ENCODE data around the gene CELF1. TPM values are rescaled to one million over a fixed set of nuclear protein-coding genes. Genes with fewer than 3 reads are reported as not detected.
"Not testable (repeated sequence)": the region's sequence is repeated elsewhere in the genome, so short reads cannot be mapped to it uniquely, and the experiment has no call there.

The CELF1 gene
- total RNA-seq, 2 experiments from 2014 or later: 103 to 111 TPM

GRCh38 chr11:47550288-47551047 lies 2.5 kb downstream of the CELF1 start:
- H3K27me3 ChIP-seq (ENCODE audit: control insufficient read depth in 1 of 2, insufficient read depth in 2 of 2, low read length in 2 of 2): no peaks in the 10 kb centered on the region
- Mint-ChIP-seq H3K27ac (peak overlapping the region; percentile 98), H3K36me3 (ENCODE audit: low read depth) (peaks cover 38% of the 10 kb centered on the region), H3K4me3 (peak overlapping the region; percentile 62), H3K9me3 (no peaks in the 10 kb centered on the region), H3K4me1 (ENCODE audit: low read depth) (peaks cover 69% of the 10 kb centered on the region), H3K27me3 (no peaks in the 10 kb centered on the region)
- ChIA-PET POLR2A (no interaction called here), CTCF (interaction anchor here (4.3 kb wide), 1 partner anchor 10 kb away, joined by 31 read pairs; no protein-coding TSS in a partner anchor)
- H3K27ac ChIP-seq (ENCODE audit: low read depth in 1 of 2, low read length in 2 of 2): no peak overlapping the region
- H3K4me3 ChIP-seq (ENCODE audit: low read length): no peak overlapping the region
- intact Hi-C loops (cut with DNase I, micrococcal nuclease): loop anchor here (5.0 to 10.0 kb wide), 3 partner anchors 43 to 1703 kb away; partner anchors contain the start of genes ARFGAP2 (in 1 of the 2) and CRY2 (in 1 of the 2)
- peaks cover 6% of the 10 kb centered on the region for H3K36me3 ChIP-seq (ENCODE audit: insufficient read depth, low read length)
- DNase-seq (peak in 2 of 14 experiments; percentile 39 to 45), ATAC-seq (ENCODE audit: poor library complexity) (no peak)
- H3K9me3 ChIP-seq (ENCODE audit: control insufficient read depth in 1 of 2, insufficient read depth in 1 of 2, low read length in 2 of 2): no peaks in the 10 kb centered on the region
- H3K4me1 ChIP-seq (ENCODE audit: insufficient read depth, low read length): peaks cover 57% of the 10 kb centered on the region
- TF ChIP-seq CTCF (IDR thresholded peaks at IDR 0.05): no peak

GRCh38 chr11:47546274-47546673 lies 6.7 kb downstream of the CELF1 start:
- intact Hi-C loops (cut with DNase I, micrococcal nuclease): loop anchor here in 1 of 2 experiments (10.0 kb wide), 1 partner anchor 51 kb away; no protein-coding TSS in a partner anchor
- H3K27ac ChIP-seq (ENCODE audit: low read depth in 1 of 2, low read length in 2 of 2); POLR2A ChIA-PET; H3K27me3 ChIP-seq (ENCODE audit: control insufficient read depth in 1 of 2, insufficient read depth in 2 of 2, low read length in 2 of 2); H3K4me3 ChIP-seq (ENCODE audit: low read length); ATAC-seq (ENCODE audit: poor library complexity); H3K9me3 Mint-ChIP-seq; DNase-seq; H3K27ac Mint-ChIP-seq; CTCF ChIA-PET; H3K27me3 Mint-ChIP-seq; H3K9me3 ChIP-seq (ENCODE audit: control insufficient read depth in 1 of 2, insufficient read depth in 1 of 2, low read length in 2 of 2): not testable (repeated sequence)
- H3K4me1 Mint-ChIP-seq (ENCODE audit: low read depth): peaks cover 84% of the 10 kb centered on the region
- peak overlapping the region; percentile 34 for H3K4me3 Mint-ChIP-seq
- Histone ChIP-seq H3K36me3 (ENCODE audit: insufficient read depth, low read length) (peaks cover 15% of the 10 kb centered on the region), H3K4me1 (ENCODE audit: insufficient read depth, low read length) (peaks cover 66% of the 10 kb centered on the region)
- peaks cover 43% of the 10 kb centered on the region for H3K36me3 Mint-ChIP-seq (ENCODE audit: low read depth)

- no peaks in the 10 kb centered on the region for H3K27me3 ChIP-seq (ENCODE audit: control insufficient read depth in 1 of 2, insufficient read depth in 2 of 2, low read length in 2 of 2)
- Mint-ChIP-seq H3K4me3 (no peak overlapping the region), H3K27me3 (no peaks in the 10 kb centered on the region), H3K4me1 (ENCODE audit: low read depth) (peaks cover 84% of the 10 kb centered on the region), H3K9me3 (no peaks in the 10 kb centered on the region), H3K27ac (no peak overlapping the region), H3K36me3 (ENCODE audit: low read depth) (peaks cover 46% of the 10 kb centered on the region)
- H3K9me3 ChIP-seq (ENCODE audit: control insufficient read depth in 1 of 2, insufficient read depth in 1 of 2, low read length in 2 of 2): no peaks in the 10 kb centered on the region
- ChIA-PET CTCF (no interaction called here), POLR2A (no interaction called here)
- DNase-seq: no peak
- ATAC-seq (ENCODE audit: poor library complexity): no peak
- H3K27ac ChIP-seq (ENCODE audit: low read depth in 1 of 2, low read length in 2 of 2): no peak overlapping the region
- intact Hi-C loops (cut with DNase I, micrococcal nuclease): loop anchor here in 1 of 2 experiments (10.0 kb wide), 1 partner anchor 50 kb away; no protein-coding TSS in a partner anchor
- H3K4me3 ChIP-seq (ENCODE audit: low read length): no peak overlapping the region
- TF ChIP-seq CTCF (IDR thresholded peaks at IDR 0.05): no peak
- H3K4me1 ChIP-seq (ENCODE audit: insufficient read depth, low read length): peaks cover 67% of the 10 kb centered on the region
- peaks cover 13% of the 10 kb centered on the region for H3K36me3 ChIP-seq (ENCODE audit: insufficient read depth, low read length)
Measured at GRCh38 chr11:47545298-47545697, 7.6 kb downstream of the CELF1 start.
